Measurements from ENCODE around the gene SLC25A41.

Gene SLC25A41

GRCh38 chr19:6460099-6460884 lies 26.7 kb upstream of the SLC25A41 start:
- DNase-seq (ENCODE audit: low read depth in 2 of 2): peak; percentile 96

GRCh38 chr19:6459262-6460098 lies 25.9 kb upstream of the SLC25A41 start, which contains the start of gene SLC25A23:
SLC25A23 (minus strand) TSS chr19:6459792; CDS start chr19:6459628, 164 bp downstream.
- peak; percentile 32 to 59 for DNase-seq (ENCODE audit: low read depth in 2 of 2)

DNA sequence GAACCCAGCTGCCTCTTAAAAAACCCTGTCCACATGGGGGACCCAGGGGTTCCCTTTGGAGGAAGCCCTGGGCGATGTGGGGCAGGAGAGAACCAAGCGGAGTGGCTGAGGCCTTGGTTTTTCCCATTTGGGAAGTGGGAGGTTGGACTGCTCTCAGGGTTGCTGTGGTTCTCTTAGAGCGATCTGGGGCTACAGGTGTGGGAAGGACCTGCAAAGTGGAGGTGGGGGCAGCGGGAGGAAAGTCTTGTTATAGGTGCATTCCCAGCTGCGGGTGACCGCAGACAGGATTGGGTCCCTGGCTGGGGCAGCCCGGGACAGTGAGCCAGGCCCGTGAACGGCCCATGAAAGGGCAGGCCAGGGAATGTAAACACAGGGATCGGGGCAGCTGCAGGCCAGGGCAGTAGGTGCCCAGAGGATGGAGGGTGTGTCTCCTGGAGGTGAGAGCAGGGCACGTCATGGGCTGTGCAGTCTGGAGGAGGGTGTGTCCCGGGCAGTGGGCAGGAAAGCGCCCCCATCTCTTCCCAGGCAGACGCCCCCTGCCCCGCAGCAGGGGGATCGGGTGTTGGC lies 25.2 kb upstream of the SLC25A41 start:
- no peak for DNase-seq (ENCODE audit: low read depth in 2 of 2)

DNA sequence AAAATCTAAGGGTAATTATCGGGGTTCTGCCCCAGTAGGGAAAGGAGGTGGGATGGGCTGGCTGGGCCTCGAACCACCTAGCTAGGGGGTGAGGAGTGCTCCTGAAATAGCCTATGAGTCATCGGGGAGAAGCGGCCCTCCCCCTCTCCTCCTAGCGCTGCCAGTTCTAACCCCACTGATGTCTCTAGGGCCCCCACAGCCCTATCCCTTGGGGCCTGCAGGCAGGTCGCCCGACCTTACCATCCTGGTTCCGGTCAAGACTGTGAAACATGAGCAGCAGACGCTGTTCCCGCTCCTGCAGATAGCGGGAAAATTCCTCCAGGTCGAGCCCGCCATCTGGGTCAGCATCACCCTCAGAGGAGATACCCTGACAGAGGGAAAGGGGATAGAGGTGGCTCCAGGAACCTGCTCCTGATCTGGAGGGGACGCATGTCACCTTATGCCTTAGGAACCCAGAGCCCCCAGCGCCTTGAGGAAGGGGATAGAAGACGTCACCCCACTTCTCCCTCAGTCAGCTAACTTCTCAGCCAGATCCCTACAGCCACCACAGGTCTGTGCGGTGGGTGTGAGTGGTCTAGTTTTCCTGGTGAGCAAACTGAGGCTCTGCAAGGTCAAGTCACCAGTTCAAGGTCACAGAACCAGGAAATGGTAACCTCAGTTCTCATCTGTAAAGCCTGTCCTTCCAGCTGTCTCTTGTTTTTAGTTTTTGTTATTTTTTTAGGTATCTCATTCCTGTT lies 24.6 kb upstream of the SLC25A41 start:
- DNase-seq (ENCODE audit: low read depth in 2 of 2): no peak

DNA sequence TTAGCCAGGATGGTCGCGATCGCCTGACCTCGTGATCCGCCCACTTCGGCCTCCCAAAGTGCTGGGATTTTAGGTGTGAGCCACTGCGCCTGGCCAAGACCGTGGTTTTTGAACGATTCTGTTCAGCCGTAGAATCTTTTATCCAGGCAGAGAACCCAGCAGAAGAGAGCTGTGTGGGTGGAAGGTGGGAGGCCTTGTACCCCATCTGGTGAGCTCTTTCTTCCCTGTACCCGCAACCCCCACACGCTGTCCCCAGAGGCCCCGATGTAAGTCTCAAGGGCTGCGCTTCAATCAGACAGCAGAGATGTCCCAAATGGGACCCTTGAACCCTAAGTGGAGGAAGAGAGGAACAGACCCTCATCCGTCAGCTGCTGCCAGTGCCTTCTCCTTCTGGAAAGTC lies 22.4 kb upstream of the SLC25A41 start:
- no peak for DNase-seq (ENCODE audit: low read depth in 2 of 2)

DNA sequence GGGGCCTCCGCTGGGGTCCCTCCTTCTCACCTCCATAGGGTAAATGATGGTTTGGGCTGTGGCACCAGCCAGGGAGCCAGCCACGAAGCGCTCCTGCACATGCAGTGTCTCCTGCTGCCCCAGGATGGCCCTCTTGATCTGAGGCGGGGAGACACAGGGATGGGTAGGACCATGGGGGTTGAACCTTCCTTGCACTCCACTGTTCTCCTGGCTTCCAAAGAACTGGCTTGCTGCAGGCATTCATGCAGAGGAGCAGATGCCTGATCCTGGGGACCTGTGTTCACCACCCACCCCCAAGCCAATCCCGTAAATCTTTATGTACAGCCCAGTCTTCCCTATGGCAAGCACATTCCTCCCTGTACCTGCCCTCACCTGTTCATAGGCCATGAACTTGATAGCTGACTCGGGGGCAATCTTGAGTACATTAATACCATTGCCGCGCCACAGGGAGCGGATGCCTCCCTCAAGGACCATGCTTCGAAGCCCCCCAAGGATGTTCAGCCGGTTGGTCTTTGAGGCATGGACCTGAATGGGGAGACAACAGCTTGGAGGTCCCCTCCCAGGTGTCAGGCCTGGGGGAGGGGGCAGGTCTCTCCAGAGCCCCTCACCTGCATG lies 20.5 kb upstream of the SLC25A41 start:
- DNase-seq (ENCODE audit: low read depth in 2 of 2): no peak

DNA sequence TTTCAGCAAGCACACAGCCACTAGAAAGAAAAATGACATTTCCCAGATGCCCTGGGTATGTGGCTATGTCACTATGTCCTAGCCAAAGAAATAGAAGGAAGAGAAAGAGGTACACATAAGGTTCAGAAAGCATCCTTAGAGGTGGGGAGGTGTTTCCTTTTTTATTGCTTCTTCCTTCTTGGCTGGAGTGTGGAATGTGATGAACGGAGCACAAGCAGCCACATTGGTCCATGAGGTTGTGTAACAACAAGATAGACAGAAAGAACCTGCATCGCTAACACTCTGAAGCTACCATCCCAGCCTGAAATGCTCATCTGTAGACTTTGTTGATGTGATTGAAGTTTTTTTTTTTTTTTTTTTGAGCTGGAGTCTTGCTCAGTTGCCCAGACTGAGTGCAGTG lies 19.3 kb upstream of the SLC25A41 start:
- DNase-seq (ENCODE audit: low read depth in 2 of 2): no peak

- DNase-seq (ENCODE audit: low read depth in 2 of 2): no peak
Measured at GRCh38 chr19:6452223-6452614, 18.7 kb upstream of the SLC25A41 start.

DNA sequence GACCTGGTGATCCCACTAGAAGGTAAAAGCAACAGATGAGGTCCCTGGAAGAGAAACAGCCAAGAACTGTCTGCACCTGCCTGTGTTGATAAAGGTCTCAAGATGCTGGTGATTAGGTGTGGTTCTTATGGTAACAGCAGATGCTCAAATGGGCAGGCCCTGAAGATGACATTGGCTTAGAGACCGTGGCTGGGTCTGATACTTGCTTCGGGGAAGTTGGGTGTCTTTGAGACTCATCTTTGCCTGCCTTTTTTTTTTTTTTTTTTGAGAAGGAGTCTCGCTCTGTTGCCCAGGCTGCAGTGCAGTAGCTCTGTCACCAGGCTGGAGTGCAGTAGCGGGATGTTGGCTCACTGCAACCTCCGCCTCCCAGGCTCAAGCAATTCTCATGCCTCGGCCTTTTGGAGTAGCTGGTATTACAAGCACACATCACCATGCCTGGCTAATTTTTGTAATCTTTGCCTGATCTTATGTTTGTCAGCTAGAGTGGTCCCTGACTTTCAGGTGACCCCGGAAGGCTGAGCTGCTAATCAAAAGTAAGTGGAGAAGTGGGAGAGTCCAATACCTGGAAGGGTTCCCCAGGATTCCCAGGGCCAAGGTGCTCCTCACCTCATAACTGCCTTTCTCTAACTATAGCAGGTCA lies 18.1 kb upstream of the SLC25A41 start:
- no peak for DNase-seq (ENCODE audit: low read depth in 2 of 2)

GRCh38 chr19:6450166-6450565 lies 16.6 kb upstream of the SLC25A41 start:
- no peak for DNase-seq (ENCODE audit: low read depth in 2 of 2)

DNA sequence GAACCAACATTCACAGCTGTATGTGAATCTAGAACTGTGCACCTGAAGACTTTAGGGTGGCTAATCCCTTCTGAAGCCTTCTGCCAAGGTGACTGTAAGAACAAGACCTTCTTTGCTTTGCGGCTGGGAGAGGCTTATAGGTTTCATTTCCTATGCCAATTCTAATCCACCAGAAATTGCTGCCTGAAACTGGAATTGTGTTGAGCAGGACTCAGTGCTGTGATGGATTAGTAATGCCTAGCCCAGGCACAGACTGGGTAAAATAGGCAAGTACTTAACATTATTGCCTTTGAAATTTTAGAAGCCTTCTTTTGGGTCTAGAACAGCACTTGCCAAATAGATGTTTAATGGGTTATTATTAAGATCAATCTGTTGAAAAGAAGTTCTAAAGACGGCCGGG lies 14.5 kb upstream of the SLC25A41 start:
- no peak for DNase-seq (ENCODE audit: low read depth in 2 of 2)

- DNase-seq (ENCODE audit: low read depth in 2 of 2): no peak
Measured at GRCh38 chr19:6446452-6446851, 12.9 kb upstream of the SLC25A41 start.

GRCh38 chr19:6443986-6444385 lies 10.4 kb upstream of the SLC25A41 start:
- no peak for DNase-seq (ENCODE audit: low read depth in 2 of 2)

- DNase-seq (ENCODE audit: low read depth in 2 of 2): no peak
Measured at GRCh38 chr19:6442087-6442688, 8.6 kb upstream of the SLC25A41 start.

DNA sequence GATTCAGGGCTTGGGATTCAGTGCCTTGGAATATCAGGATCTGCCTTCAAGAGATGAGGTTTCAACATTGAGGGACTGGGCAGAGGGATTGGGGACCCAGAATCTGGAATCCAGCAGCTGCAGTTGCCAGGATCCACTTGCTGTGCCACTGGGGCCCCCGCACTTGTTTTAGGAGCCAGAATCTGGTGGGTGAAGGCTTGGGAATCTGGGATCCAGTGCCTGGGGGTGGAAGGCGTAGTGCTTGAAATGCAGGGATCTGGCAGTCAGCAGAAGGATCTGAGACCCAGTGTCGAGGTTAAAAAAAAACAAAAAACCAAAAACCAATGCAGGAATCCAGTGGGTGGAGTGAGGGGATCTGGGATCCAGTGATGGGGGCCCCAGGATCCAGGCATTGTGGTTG lies 7.3 kb upstream of the SLC25A41 start:
- no peak for DNase-seq (ENCODE audit: low read depth in 2 of 2)

- DNase-seq (ENCODE audit: low read depth in 2 of 2): no peak
Measured at GRCh38 chr19:6439743-6440142, 6.2 kb upstream of the SLC25A41 start.

- no peak for DNase-seq (ENCODE audit: low read depth in 2 of 2)
Measured at GRCh38 chr19:6433165-6433564, 398 bp downstream of the SLC25A41 start.

DNA sequence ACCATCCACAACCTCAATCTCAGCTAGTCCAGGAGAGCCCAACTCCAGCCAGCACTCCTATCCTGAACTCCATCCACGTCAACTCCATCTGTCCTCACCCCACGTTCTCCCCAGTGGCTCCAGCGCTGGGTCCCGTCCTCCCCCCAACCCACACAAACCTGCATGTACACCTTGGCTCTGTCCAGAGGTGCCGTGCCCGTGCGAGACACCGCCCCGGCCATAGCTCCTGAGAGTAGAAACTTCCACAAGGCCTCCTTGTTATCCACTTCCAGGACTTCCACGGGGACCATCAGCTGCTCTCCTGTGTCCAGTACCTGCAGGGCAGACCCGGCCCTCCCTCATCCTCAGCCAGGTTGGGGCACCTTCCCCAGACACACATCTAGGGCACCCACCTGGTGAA lies 1.7 kb downstream of the SLC25A41 start:
- DNase-seq (ENCODE audit: low read depth in 2 of 2): no peak

DNA sequence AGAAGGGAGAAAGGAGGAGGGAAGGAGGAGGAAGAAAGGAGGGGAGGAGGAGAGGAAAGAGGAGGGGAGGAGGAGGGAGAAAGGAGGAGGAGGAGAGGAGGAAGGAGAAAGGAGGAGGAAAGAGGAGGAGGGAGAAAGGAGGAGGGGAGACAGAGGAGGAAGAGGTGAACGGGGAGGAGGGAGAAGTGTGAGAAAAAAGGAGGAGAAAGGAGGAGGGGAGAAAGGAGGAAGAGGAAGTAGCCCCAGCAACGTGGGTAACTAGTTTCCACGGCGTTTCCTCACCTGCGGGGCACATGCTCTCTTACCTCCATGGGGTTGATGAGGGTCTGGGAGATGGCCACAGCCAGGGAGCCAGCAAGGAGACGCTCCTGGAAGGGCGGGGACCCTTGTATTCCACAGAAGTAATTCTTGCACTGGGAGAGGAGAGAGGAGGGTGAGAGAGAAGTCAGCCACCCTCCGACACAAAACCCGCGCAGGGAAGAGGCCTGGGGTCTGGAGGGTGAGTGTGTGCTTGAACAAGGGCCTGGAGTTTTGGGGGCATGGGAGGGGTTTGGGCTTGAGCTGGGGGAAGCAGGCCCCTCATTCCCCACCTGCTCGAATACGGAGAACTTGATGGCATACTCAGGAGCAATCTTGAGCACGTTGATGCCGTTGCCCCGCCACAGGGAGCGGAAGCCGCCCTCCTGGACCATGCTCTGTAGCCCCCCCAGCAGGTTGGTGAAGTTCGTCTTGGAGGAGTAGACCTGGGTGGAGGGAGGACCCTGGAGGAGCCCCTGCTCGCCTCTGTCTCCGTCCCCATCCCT lies 3.9 kb downstream of the SLC25A41 start:
- no peak for DNase-seq (ENCODE audit: low read depth in 2 of 2)
